ENCODE measurements around the gene LRRC46. TPM values are rescaled to one million over a fixed set of nuclear protein-coding genes. Genes with fewer than 3 reads are reported as not detected.
A peak's percentile ranks its signal among the peaks of the same experiment; 100 is the strongest.

The LRRC46 gene, protein sequence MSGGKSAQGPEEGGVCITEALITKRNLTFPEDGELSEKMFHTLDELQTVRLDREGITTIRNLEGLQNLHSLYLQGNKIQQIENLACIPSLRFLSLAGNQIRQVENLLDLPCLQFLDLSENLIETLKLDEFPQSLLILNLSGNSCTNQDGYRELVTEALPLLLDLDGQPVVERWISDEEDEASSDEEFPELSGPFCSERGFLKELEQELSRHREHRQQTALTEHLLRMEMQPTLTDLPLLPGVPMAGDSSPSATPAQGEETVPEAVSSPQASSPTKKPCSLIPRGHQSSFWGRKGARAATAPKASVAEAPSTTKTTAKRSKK
- polyA plus RNA-seq (2013, experiment 1 of 2) = 0.30 TPM
- 0.36 TPM for polyA plus RNA-seq (2013, experiment 2 of 2)

- Histone ChIP-seq H2BK12ac (ENCODE audit: low read length in 2 of 2) (no peak within 1 kb of the TSS), H3K27ac (ENCODE audit: low read length, poor library complexity, severe bottlenecking) (peak within 1 kb of the TSS; percentile 74), H4K8ac (ENCODE audit: low read length) (peak within 1 kb of the TSS; percentile 92), H3K9ac (ENCODE audit: low read length) (peak within 1 kb of the TSS; percentile 97), H3K4me2 (ENCODE audit: low read length, poor library complexity, severe bottlenecking) (peak within 1 kb of the TSS; percentile 80), H3K4ac (ENCODE audit: low read depth in 1 of 2, low read length in 2 of 2) (no peak within 1 kb of the TSS), H3K18ac (ENCODE audit: low read depth in 1 of 2, low read length in 2 of 2) (peak within 1 kb of the TSS; percentile 84 to 92), H3K36me3 (ENCODE audit: control insufficient read depth in 1 of 2, insufficient read depth in 2 of 2, low read depth in 1 of 2, low read length in 2 of 2) (peaks cover 24 to 41% of the 10 kb centered on the region in 2 experiments), H2BK120ac (ENCODE audit: low read depth, low read length) (no peak within 1 kb of the TSS), H3K27me3 (ENCODE audit: control insufficient read depth in 1 of 2, insufficient read depth in 1 of 2, low read length in 2 of 2) (no peaks in the 10 kb centered on the region), H2BK15ac (ENCODE audit: low read depth, poor library complexity, severe bottlenecking) (peak within 1 kb of the TSS; percentile 26), H4K91ac (ENCODE audit: low read length) (peak within 1 kb of the TSS; percentile 72), H3K4me1 (ENCODE audit: control insufficient read depth, insufficient read depth, low read depth, low read length) (peaks cover 8% of the 10 kb centered on the region), H3K23ac (ENCODE audit: low read length in 2 of 2) (no peak within 1 kb of the TSS), H3K14ac (ENCODE audit: low read length in 2 of 2) (peak within 1 kb of the TSS in 1 of 2 experiments; percentile 30), H2AK5ac (ENCODE audit: low read length, severe bottlenecking) (peak within 1 kb of the TSS; percentile 30), H3K4me3 (ENCODE audit: insufficient read depth in 1 of 2, low read depth in 1 of 2, low read length in 2 of 2) (peak within 1 kb of the TSS; percentile 70 to 99), H3K9me3 (ENCODE audit: control insufficient read depth, low read length) (no peaks in the 10 kb centered on the region), H2AFZ (ENCODE audit: low read depth, low read length) (peak within 1 kb of the TSS; percentile 72), H2BK5ac (ENCODE audit: low read depth, low read length, poor library complexity, severe bottlenecking) (no peak within 1 kb of the TSS), H3K79me1 (replicated peaks; ENCODE audit: low read length, poor library complexity, severe bottlenecking) (peaks cover 13% of the 10 kb centered on the region)
- 1% methylated on average over 36 of the region's 42 CpGs for WGBS
- peak; percentile 94 for DNase-seq
Observed at GRCh38 chr17:47831003-47831933, at the start of gene LRRC46, which contains the start of gene MRPL10. Gene LRRC46 (plus strand): TSS chr17:47831670. CDS start chr17:47831990, 320 bp downstream. Gene MRPL10 (minus strand): TSS chr17:47831541. CDS start chr17:47831511, 30 bp downstream.

- WGBS = 17% methylated on average over 3 of the region's 5 CpGs
- Histone ChIP-seq H3K27me3 (ENCODE audit: control insufficient read depth in 1 of 2, insufficient read depth in 1 of 2, low read length in 2 of 2) (peaks cover 44 to 75% of the 10 kb centered on the region in 2 experiments), H3K36me3 (ENCODE audit: control insufficient read depth in 1 of 2, insufficient read depth in 2 of 2, low read depth in 1 of 2, low read length in 2 of 2) (no peaks in the 10 kb centered on the region)
Observed at GRCh38 chr17:47785538-47786123, 45.8 kb upstream of the LRRC46 start.

GRCh38 chr17:47789611-47790561, 41.6 kb upstream of the LRRC46 start:
- Histone ChIP-seq H2AK5ac (ENCODE audit: low read length, severe bottlenecking) (no peak overlapping the region), H3K23ac (ENCODE audit: low read length in 2 of 2) (no peak overlapping the region), H3K18ac (ENCODE audit: low read depth in 1 of 2, low read length in 2 of 2) (no peak overlapping the region), H2BK12ac (ENCODE audit: low read length in 2 of 2) (no peak overlapping the region), H3K36me3 (ENCODE audit: control insufficient read depth in 1 of 2, insufficient read depth in 2 of 2, low read depth in 1 of 2, low read length in 2 of 2) (no peaks in the 10 kb centered on the region), H3K4me1 (ENCODE audit: control insufficient read depth, insufficient read depth, low read depth, low read length) (peaks cover 7% of the 10 kb centered on the region), H2BK15ac (ENCODE audit: low read depth, poor library complexity, severe bottlenecking) (no peak overlapping the region), H3K4me2 (ENCODE audit: low read length, poor library complexity, severe bottlenecking) (peak overlapping the region; percentile 69), H3K9me3 (ENCODE audit: control insufficient read depth, low read length) (no peaks in the 10 kb centered on the region), H3K9ac (ENCODE audit: low read length) (peak overlapping the region; percentile 36), H4K91ac (ENCODE audit: low read length) (no peak overlapping the region), H2BK5ac (ENCODE audit: low read depth, low read length, poor library complexity, severe bottlenecking) (no peak overlapping the region), H3K79me1 (replicated peaks; ENCODE audit: low read length, poor library complexity, severe bottlenecking) (no peaks in the 10 kb centered on the region), H3K27me3 (ENCODE audit: control insufficient read depth in 1 of 2, insufficient read depth in 1 of 2, low read length in 2 of 2) (peaks cover 54 to 80% of the 10 kb centered on the region in 2 experiments), H3K14ac (ENCODE audit: low read length in 2 of 2) (no peak overlapping the region), H2AFZ (ENCODE audit: low read depth, low read length) (peak overlapping the region; percentile 69), H3K4ac (ENCODE audit: low read depth in 1 of 2, low read length in 2 of 2) (no peak overlapping the region), H2BK120ac (ENCODE audit: low read depth, low read length) (no peak overlapping the region), H3K27ac (ENCODE audit: low read length, poor library complexity, severe bottlenecking) (no peak overlapping the region), H4K8ac (ENCODE audit: low read length) (no peak overlapping the region), H3K4me3 (ENCODE audit: insufficient read depth in 1 of 2, low read depth in 1 of 2, low read length in 2 of 2) (peak overlapping the region; percentile 17 to 72)
- WGBS = under 1% methylated on average over 64 of the region's 70 CpGs
- peak; percentile 60 for DNase-seq

More at GRCh38 chr17:47785538-47786123, 45.8 kb upstream of the LRRC46 start:
- Histone ChIP-seq H3K4me3 (ENCODE audit: insufficient read depth in 1 of 2, low read depth in 1 of 2, low read length in 2 of 2) (no peak overlapping the region), H2BK120ac (ENCODE audit: low read depth, low read length) (no peak overlapping the region), H3K18ac (ENCODE audit: low read depth in 1 of 2, low read length in 2 of 2) (no peak overlapping the region), H2BK12ac (ENCODE audit: low read length in 2 of 2) (no peak overlapping the region), H2BK15ac (ENCODE audit: low read depth, poor library complexity, severe bottlenecking) (no peak overlapping the region), H4K8ac (ENCODE audit: low read length) (no peak overlapping the region), H3K27ac (ENCODE audit: low read length, poor library complexity, severe bottlenecking) (no peak overlapping the region), H4K91ac (ENCODE audit: low read length) (no peak overlapping the region), H3K23ac (ENCODE audit: low read length in 2 of 2) (no peak overlapping the region), H3K4ac (ENCODE audit: low read depth in 1 of 2, low read length in 2 of 2) (no peak overlapping the region), H2AFZ (ENCODE audit: low read depth, low read length) (no peak overlapping the region), H3K14ac (ENCODE audit: low read length in 2 of 2) (no peak overlapping the region), H2AK5ac (ENCODE audit: low read length, severe bottlenecking) (no peak overlapping the region), H3K9ac (ENCODE audit: low read length) (no peak overlapping the region), H3K9me3 (ENCODE audit: control insufficient read depth, low read length) (no peaks in the 10 kb centered on the region), H2BK5ac (ENCODE audit: low read depth, low read length, poor library complexity, severe bottlenecking) (no peak overlapping the region), H3K79me1 (replicated peaks; ENCODE audit: low read length, poor library complexity, severe bottlenecking) (no peaks in the 10 kb centered on the region), H3K4me2 (ENCODE audit: low read length, poor library complexity, severe bottlenecking) (no peak overlapping the region), H3K4me1 (ENCODE audit: control insufficient read depth, insufficient read depth, low read depth, low read length) (peaks cover 7% of the 10 kb centered on the region)
- DNase-seq = peak; percentile 49

Measured in mesenchymal stem cell (in vitro differentiated cells and primary cell).